ENCODE data around the gene COX4I1.
A peak's percentile ranks its signal among the peaks of the same experiment; 100 is the strongest.

Gene COX4I1

GRCh38 chr16:85759136-85759535, 40.4 kb upstream of the COX4I1 start:
- no peak overlapping the region for H3K4me3 ChIP-seq (ENCODE audit: low read depth, low read length)
- no peak for DNase-seq (ENCODE audit: low read depth, low spot score)
- no peak for TF ChIP-seq CTCF (IDR thresholded peaks at IDR 0.05; ENCODE audit: low read depth, low read length)
- in situ Hi-C loops (cut with HindIII; ENCODE audit: low sequenced_read_pairs), result no loop called here

DNA sequence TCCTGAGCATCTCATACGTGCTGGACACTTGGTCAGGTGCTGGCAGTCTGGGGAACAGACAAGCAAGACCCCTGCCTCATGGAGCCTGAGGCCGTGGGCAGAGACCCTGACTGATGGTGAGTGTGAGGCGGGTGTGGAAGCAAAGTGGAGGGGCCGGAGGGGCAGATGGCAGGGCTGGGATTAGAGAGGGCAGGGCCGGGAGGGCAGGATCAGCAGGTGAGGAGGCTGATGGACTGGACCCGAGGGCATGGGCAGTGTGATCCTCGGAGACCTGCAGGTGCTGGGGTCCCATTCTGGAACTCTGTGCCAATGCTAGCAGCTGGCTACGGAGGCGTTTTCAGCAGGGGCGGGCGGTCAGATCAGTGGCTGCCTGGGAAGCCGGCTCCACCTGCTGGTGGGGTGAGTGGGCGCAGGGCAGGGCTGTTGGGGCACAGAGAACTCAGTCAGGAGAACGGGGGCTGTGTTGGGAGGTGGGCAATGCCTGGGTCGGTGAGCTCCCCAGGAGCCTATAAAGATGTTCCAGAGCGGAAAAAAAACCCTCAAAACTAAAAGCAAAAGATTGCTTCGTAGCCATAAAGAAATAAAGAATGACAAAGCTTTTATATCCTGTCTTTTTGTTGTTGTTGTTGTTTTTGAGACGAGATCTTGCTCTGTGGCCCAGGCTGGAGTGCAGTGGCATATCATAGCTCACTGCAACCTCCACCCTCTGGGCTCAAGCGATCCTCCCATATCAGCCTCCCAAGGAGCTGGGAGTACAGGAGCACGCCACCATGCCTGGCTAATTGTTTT, 39.7 kb upstream of the COX4I1 start:
- no peak overlapping the region for H3K4me3 ChIP-seq (ENCODE audit: low read depth, low read length)
- peak; percentile 41 for TF ChIP-seq CTCF (IDR thresholded peaks at IDR 0.05; ENCODE audit: low read depth, low read length)
- in situ Hi-C loops (cut with HindIII; ENCODE audit: low sequenced_read_pairs), result no loop called here
- DNase-seq (ENCODE audit: low read depth, low spot score), result no peak

- TF ChIP-seq CTCF (IDR thresholded peaks at IDR 0.05; ENCODE audit: low read depth, low read length), result no peak
- H3K4me3 ChIP-seq (ENCODE audit: low read depth, low read length), result no peak overlapping the region
- in situ Hi-C loops (cut with HindIII; ENCODE audit: low sequenced_read_pairs), result no loop called here
- no peak for DNase-seq (ENCODE audit: low read depth, low spot score)
These were observed 37.6 kb upstream of the COX4I1 start for GRCh38 chr16:85761861-85762260.

DNA sequence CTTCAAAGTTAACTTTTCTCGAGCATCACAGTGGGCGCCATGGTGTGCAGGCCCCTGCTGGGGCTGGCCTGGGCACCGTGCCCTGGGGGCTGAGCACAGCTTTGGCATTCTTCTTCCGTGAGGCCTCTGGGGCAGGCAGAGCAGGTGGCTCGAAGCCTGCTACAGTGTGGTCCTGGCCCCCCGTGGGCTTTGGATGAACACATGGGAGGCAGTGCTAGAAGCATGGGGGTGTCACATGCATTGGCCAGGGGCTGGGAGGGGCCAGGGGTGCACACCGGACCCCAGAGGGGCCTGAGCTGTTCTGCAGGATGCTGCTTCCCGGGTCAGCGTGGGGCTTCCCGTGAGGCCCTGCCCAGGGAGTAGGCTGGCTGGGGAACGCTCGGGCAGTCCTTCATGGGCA, 36.5 kb upstream of the COX4I1 start:
- H3K4me3 ChIP-seq (ENCODE audit: low read depth, low read length), result no peak overlapping the region
- no peak for TF ChIP-seq CTCF (IDR thresholded peaks at IDR 0.05; ENCODE audit: low read depth, low read length)
- DNase-seq (ENCODE audit: low read depth, low spot score), result no peak
- in situ Hi-C loops (cut with HindIII; ENCODE audit: low sequenced_read_pairs), result no loop called here

DNA sequence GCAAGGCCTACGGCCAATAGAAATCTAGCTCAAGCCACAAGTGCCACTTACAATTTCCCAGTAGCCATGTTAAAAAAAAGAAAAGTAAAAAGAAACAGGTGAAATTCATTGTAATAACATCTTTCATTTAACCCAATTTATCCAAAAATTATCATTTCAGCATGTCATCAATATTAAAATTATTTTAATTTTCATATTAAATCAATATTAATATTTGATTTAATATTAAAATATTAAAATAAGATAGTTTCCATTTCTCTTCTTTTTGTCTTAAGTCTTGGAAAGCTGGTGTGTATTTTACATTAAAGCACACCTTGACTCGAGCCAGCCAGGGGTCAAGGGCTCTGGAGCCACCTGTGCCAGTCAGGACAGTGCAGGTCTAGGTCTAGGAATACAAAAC, 35.9 kb upstream of the COX4I1 start:
- in situ Hi-C loops (cut with HindIII; ENCODE audit: low sequenced_read_pairs), result no loop called here
- DNase-seq (ENCODE audit: low read depth, low spot score), result no peak
- no peak overlapping the region for H3K4me3 ChIP-seq (ENCODE audit: low read depth, low read length)
- no peak for TF ChIP-seq CTCF (IDR thresholded peaks at IDR 0.05; ENCODE audit: low read depth, low read length)

GRCh38 chr16:85765211-85765610, 34.3 kb upstream of the COX4I1 start:
- no peak for DNase-seq (ENCODE audit: low read depth, low spot score)
- no peak overlapping the region for H3K4me3 ChIP-seq (ENCODE audit: low read depth, low read length)
- in situ Hi-C loops (cut with HindIII; ENCODE audit: low sequenced_read_pairs), result no loop called here
- TF ChIP-seq CTCF (IDR thresholded peaks at IDR 0.05; ENCODE audit: low read depth, low read length), result no peak
